ENCODE measurements around the gene ADI1. TPM values are rescaled to one million over a fixed set of nuclear protein-coding genes. Genes with fewer than 3 reads are reported as not detected.

ADI1 gene
- total and polyA plus RNA-seq, 2 of the 4 experiments (the other 2 are of a cell fraction), result 43.2 to 46.0 TPM

DNA sequence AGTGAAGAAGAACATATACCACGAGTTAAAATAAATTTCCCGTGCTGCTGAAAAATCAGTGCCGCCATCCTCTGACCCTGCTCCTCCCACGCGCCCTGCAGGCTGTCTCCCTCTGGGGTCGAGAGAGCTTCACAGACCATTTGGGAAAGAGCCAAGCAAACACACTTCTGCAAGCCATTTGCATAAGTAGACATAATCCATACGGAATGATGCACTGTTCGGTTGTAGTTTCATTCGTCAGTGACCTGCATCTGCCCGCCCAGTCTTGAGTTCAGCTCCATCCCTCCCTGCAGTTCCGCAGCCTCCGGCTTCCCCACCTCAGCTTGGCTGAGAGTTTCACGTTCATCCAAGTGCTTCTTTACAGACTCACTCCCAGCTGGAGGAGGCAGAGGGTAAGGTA, 70.2 kb downstream of the ADI1 start:
- Histone ChIP-seq H2BK20ac (ENCODE audit: low read depth, low read length) (no peak overlapping the region), H2AFZ (replicated peaks; ENCODE audit: low read length, poor library complexity) (no peak overlapping the region), H3K9me1 (ENCODE audit: insufficient read depth, low read length) (no peaks in the 10 kb centered on the region; the same call in 1 of the 2 replicates), H4K20me1 (ENCODE audit: insufficient read depth, low read length) (no peaks in the 10 kb centered on the region; the same call in 1 of the 2 replicates), H2BK120ac (ENCODE audit: low read depth, low read length) (no peak overlapping the region), H3K4ac (ENCODE audit: low read depth, low read length) (no peak overlapping the region), H4K8ac (ENCODE audit: low read depth in 2 of 2, low read length in 2 of 2) (no peak overlapping the region), H2BK5ac (ENCODE audit: low read depth, low read length, poor library complexity, severe bottlenecking) (no peak overlapping the region), H3K27me3 (ENCODE audit: control insufficient read depth, insufficient read depth, low read length) (no peaks in the 10 kb centered on the region), H2AK5ac (ENCODE audit: low read depth, low read length) (no peak overlapping the region), H3K27ac (ENCODE audit: insufficient read depth, low read length) (no peak overlapping the region), H3K9me3 (ENCODE audit: control insufficient read depth, insufficient read depth, low read length) (peaks cover 4% of the 10 kb centered on the region; the same call in 1 of the 2 replicates), H3K9ac (ENCODE audit: low read depth, low read length) (no peak overlapping the region), H3K4me3 (ENCODE audit: insufficient read depth, low read depth, low read length) (no peak overlapping the region), H3K14ac (replicated peaks; ENCODE audit: low read depth, low read length) (no peak overlapping the region), H3K18ac (ENCODE audit: low read depth, low read length) (no peak overlapping the region), H4K91ac (ENCODE audit: insufficient read depth, low read depth, low read length) (no peak overlapping the region), H3K23ac (ENCODE audit: low read depth, low read length) (no peak overlapping the region), H3K56ac (ENCODE audit: extremely low read depth, insufficient read depth, low read length) (no peak overlapping the region), H2AK9ac (replicated peaks; ENCODE audit: low read depth, low read length, poor library complexity) (no peak overlapping the region), H3K36me3 (ENCODE audit: control insufficient read depth, insufficient read depth, low read length) (peaks cover 48% of the 10 kb centered on the region), H3K79me1 (ENCODE audit: low read depth in 1 of 2, low read length in 2 of 2) (peaks cover 4 to 10% of the 10 kb centered on the region in 2 experiments; a peak in 2 of 4 replicates), H3K4me1 (ENCODE audit: control insufficient read depth, insufficient read depth, low read length) (no peaks in the 10 kb centered on the region), H3K4me2 (ENCODE audit: low read depth, low read length) (no peak overlapping the region), H4K5ac (ENCODE audit: low read depth, low read length) (no peak overlapping the region), H2BK15ac (ENCODE audit: low read depth, low read length) (no peak overlapping the region)
- dilution Hi-C loops (cut with HindIII; ENCODE audit: low sequenced_read_pairs, unreplicated experiment), result no loop called here
- BruUV-seq (replicated peaks), result no TSS peak
- in situ Hi-C loops (cut with MboI; ENCODE audit: low sequenced_read_pairs), result no loop called here
- DNase-seq (no peak), ATAC-seq (ENCODE audit: low read depth) (peak; percentile 14; the same call in 1 of the 2 replicates)
- WGBS, 2 experiments (ENCODE audit: extremely low coverage in 2 of 2, insufficient read length in 1 of 2), result 57% methylated on average over 4 of the region's 13 CpGs; no CpG with 5 or more reads in 1 of the 2 experiments
- CTCF ChIA-PET, result interaction anchor here (1.6 kb wide), 1 partner anchor 25 kb away, joined by 7 read pairs; no protein-coding TSS in a partner anchor
- POLR2A ChIA-PET (ENCODE audit: unreplicated experiment), result no interaction called here
- TF ChIP-seq RCOR1 (IDR thresholded peaks at IDR 0.05; ENCODE audit: insufficient replicate concordance, low read length) (no peak), RFX5 (IDR thresholded peaks at IDR 0.05; ENCODE audit: low read depth, low read length) (no peak), SMC3 (IDR thresholded peaks at IDR 0.05; ENCODE audit: low read depth, low read length) (no peak), MAZ (IDR thresholded peaks at IDR 0.05; ENCODE audit: borderline replicate concordance, low read depth, low read length) (no peak), FOS (IDR thresholded peaks at IDR 0.05; ENCODE audit: low read depth, low read length) (no peak)
- TF ChIP-seq, protein P1, sequence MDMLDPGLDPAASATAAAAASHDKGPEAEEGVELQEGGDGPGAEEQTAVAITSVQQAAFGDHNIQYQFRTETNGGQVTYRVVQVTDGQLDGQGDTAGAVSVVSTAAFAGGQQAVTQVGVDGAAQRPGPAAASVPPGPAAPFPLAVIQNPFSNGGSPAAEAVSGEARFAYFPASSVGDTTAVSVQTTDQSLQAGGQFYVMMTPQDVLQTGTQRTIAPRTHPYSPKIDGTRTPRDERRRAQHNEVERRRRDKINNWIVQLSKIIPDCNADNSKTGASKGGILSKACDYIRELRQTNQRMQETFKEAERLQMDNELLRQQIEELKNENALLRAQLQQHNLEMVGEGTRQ (IDR thresholded peaks at IDR 0.05; ENCODE audit: low read depth, low read length), result no peak
- TF ChIP-seq, protein P2, sequence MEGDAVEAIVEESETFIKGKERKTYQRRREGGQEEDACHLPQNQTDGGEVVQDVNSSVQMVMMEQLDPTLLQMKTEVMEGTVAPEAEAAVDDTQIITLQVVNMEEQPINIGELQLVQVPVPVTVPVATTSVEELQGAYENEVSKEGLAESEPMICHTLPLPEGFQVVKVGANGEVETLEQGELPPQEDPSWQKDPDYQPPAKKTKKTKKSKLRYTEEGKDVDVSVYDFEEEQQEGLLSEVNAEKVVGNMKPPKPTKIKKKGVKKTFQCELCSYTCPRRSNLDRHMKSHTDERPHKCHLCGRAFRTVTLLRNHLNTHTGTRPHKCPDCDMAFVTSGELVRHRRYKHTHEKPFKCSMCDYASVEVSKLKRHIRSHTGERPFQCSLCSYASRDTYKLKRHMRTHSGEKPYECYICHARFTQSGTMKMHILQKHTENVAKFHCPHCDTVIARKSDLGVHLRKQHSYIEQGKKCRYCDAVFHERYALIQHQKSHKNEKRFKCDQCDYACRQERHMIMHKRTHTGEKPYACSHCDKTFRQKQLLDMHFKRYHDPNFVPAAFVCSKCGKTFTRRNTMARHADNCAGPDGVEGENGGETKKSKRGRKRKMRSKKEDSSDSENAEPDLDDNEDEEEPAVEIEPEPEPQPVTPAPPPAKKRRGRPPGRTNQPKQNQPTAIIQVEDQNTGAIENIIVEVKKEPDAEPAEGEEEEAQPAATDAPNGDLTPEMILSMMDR (conservative IDR thresholded peaks at IDR 0.05; ENCODE audit: low read depth, low read length), result no peak
- TF ChIP-seq, protein P3, sequence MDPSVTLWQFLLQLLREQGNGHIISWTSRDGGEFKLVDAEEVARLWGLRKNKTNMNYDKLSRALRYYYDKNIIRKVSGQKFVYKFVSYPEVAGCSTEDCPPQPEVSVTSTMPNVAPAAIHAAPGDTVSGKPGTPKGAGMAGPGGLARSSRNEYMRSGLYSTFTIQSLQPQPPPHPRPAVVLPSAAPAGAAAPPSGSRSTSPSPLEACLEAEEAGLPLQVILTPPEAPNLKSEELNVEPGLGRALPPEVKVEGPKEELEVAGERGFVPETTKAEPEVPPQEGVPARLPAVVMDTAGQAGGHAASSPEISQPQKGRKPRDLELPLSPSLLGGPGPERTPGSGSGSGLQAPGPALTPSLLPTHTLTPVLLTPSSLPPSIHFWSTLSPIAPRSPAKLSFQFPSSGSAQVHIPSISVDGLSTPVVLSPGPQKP (IDR thresholded peaks at IDR 0.05; ENCODE audit: borderline replicate concordance, low read depth, low read length), result no peak
- intact Hi-C loops (cut with micrococcal nuclease), result no loop called here

Measured in IMR-90 (cell line).